ENCODE results near the gene ZNF75A.

- TF ChIP-seq, protein P1, sequence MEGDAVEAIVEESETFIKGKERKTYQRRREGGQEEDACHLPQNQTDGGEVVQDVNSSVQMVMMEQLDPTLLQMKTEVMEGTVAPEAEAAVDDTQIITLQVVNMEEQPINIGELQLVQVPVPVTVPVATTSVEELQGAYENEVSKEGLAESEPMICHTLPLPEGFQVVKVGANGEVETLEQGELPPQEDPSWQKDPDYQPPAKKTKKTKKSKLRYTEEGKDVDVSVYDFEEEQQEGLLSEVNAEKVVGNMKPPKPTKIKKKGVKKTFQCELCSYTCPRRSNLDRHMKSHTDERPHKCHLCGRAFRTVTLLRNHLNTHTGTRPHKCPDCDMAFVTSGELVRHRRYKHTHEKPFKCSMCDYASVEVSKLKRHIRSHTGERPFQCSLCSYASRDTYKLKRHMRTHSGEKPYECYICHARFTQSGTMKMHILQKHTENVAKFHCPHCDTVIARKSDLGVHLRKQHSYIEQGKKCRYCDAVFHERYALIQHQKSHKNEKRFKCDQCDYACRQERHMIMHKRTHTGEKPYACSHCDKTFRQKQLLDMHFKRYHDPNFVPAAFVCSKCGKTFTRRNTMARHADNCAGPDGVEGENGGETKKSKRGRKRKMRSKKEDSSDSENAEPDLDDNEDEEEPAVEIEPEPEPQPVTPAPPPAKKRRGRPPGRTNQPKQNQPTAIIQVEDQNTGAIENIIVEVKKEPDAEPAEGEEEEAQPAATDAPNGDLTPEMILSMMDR (conservative IDR thresholded peaks at IDR 0.05; ENCODE audit: low read depth, low read length): no peak
- TF ChIP-seq MAZ (IDR thresholded peaks at IDR 0.05; ENCODE audit: borderline replicate concordance, low read depth, low read length) (no peak), POLR2A (IDR thresholded peaks at IDR 0.05; ENCODE audit: low read depth, low read length) (no peak), RFX5 (IDR thresholded peaks at IDR 0.05; ENCODE audit: low read depth, low read length) (no peak), SMC3 (IDR thresholded peaks at IDR 0.05; ENCODE audit: low read depth, low read length) (no peak), NFE2L2 (IDR thresholded peaks at IDR 0.05; ENCODE audit: low read depth, low read length) (no peak), BHLHE40 (IDR thresholded peaks at IDR 0.05; ENCODE audit: low read depth, low read length) (no peak), MAFK (IDR thresholded peaks at IDR 0.05; ENCODE audit: low read depth, low read length) (no peak), RCOR1 (IDR thresholded peaks at IDR 0.05; ENCODE audit: insufficient replicate concordance, low read length) (no peak)
- TF ChIP-seq, protein P2, sequence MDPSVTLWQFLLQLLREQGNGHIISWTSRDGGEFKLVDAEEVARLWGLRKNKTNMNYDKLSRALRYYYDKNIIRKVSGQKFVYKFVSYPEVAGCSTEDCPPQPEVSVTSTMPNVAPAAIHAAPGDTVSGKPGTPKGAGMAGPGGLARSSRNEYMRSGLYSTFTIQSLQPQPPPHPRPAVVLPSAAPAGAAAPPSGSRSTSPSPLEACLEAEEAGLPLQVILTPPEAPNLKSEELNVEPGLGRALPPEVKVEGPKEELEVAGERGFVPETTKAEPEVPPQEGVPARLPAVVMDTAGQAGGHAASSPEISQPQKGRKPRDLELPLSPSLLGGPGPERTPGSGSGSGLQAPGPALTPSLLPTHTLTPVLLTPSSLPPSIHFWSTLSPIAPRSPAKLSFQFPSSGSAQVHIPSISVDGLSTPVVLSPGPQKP (IDR thresholded peaks at IDR 0.05; ENCODE audit: borderline replicate concordance, low read depth, low read length): no peak
- TF ChIP-seq, protein P3, sequence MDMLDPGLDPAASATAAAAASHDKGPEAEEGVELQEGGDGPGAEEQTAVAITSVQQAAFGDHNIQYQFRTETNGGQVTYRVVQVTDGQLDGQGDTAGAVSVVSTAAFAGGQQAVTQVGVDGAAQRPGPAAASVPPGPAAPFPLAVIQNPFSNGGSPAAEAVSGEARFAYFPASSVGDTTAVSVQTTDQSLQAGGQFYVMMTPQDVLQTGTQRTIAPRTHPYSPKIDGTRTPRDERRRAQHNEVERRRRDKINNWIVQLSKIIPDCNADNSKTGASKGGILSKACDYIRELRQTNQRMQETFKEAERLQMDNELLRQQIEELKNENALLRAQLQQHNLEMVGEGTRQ (IDR thresholded peaks at IDR 0.05; ENCODE audit: low read depth, low read length): no peak
These were observed 15.2 kb upstream of the ZNF75A start for GRCh38 chr16:3289998-3290673.

All from IMR-90 (cell line).